ENCODE measurements around the gene P3H2. TPM values are rescaled to one million over a fixed set of nuclear protein-coding genes. Genes with fewer than 3 reads are reported as not detected.

Gene P3H2
- total and polyA plus RNA-seq, 2 experiments from 2014 or later: 14.5 TPM

DNA sequence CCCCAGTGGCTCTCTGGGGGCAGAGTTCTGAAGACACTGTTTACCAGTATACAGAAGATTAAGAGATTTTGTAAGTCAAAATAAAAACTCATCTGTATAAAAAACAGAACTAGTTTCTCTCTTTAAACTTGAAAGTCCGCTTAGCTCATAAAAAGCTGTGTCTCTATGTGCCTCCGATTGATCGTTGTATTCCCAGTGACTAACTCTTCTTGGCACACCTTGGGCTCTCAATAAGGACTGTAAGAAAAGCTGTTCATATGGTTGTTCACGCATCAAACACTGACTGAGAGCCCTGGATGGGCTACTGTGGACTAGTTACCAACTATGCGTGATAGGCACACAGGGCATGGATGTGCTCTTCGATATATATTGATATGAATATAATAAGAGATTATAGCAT is 107.9 kb downstream of the P3H2 start:
- peak overlapping the region; percentile 62 for H3K4me2 ChIP-seq

DNA sequence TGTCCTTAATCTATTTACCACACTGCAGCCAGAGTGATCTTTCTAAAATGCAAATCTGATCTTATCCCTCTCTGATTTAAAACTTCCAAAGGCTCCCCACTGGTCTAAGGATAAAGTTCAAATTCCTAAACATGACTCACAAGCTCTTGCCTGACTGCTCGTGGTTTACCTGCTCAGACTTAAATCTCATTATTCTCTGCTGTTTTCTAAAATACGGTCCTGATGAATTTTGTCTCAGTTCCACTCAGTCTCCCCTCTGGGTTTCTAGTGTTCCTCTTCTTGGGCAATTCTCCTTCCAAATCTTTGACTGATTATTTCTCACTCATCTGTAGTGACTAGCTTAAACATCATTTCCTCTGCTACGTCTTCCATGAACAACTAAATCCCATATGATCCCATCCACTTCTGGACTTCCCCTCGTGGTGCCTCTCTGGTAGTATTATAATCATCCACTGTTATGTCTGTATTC is 108.3 kb downstream of the P3H2 start:
- Histone ChIP-seq H3K4me3 (no peak overlapping the region), H3K27ac (peak overlapping the region; percentile 70), H3K79me2 (no peaks in the 10 kb centered on the region), H3K4me1 (ENCODE audit: insufficient read depth) (peaks cover 27% of the 10 kb centered on the region), H3K9me2 (replicated peaks; ENCODE audit: insufficient read depth) (no peaks in the 10 kb centered on the region), H3K36me3 (replicated peaks; ENCODE audit: insufficient read depth, low read depth) (no peaks in the 10 kb centered on the region), H2AFZ (peak overlapping the region; percentile 18), H3K27me3 (no peaks in the 10 kb centered on the region), H3K4me2 (peak overlapping the region; percentile 62), H4K20me1 (ENCODE audit: insufficient read depth, poor library complexity, severe bottlenecking) (no peaks in the 10 kb centered on the region), H3K9me3 (ENCODE audit: low read depth) (no peaks in the 10 kb centered on the region)
- DNase-seq (ENCODE audit: low spot score): peak; percentile 57
- 11% methylated on average over 4 of the region's 4 CpGs for WGBS (ENCODE audit: low lambda C conversion rate, missing lambda C conversion rate)
- TF ChIP-seq, protein P1, sequence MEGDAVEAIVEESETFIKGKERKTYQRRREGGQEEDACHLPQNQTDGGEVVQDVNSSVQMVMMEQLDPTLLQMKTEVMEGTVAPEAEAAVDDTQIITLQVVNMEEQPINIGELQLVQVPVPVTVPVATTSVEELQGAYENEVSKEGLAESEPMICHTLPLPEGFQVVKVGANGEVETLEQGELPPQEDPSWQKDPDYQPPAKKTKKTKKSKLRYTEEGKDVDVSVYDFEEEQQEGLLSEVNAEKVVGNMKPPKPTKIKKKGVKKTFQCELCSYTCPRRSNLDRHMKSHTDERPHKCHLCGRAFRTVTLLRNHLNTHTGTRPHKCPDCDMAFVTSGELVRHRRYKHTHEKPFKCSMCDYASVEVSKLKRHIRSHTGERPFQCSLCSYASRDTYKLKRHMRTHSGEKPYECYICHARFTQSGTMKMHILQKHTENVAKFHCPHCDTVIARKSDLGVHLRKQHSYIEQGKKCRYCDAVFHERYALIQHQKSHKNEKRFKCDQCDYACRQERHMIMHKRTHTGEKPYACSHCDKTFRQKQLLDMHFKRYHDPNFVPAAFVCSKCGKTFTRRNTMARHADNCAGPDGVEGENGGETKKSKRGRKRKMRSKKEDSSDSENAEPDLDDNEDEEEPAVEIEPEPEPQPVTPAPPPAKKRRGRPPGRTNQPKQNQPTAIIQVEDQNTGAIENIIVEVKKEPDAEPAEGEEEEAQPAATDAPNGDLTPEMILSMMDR (IDR thresholded peaks at IDR 0.05; ENCODE audit: poor library complexity): no peak

More for the DNA sequence above, 107.9 kb downstream of the P3H2 start:
- Histone ChIP-seq H3K27ac (peak overlapping the region; percentile 70), H3K4me3 (no peak overlapping the region), H3K9me2 (replicated peaks; ENCODE audit: insufficient read depth) (no peaks in the 10 kb centered on the region), H4K20me1 (ENCODE audit: insufficient read depth, poor library complexity, severe bottlenecking) (no peaks in the 10 kb centered on the region), H3K9me3 (ENCODE audit: low read depth) (no peaks in the 10 kb centered on the region), H3K4me1 (ENCODE audit: insufficient read depth) (peaks cover 27% of the 10 kb centered on the region), H3K36me3 (replicated peaks; ENCODE audit: insufficient read depth, low read depth) (no peaks in the 10 kb centered on the region), H2AFZ (peak overlapping the region; percentile 18), H3K79me2 (no peaks in the 10 kb centered on the region), H3K27me3 (no peaks in the 10 kb centered on the region)
- TF ChIP-seq EZH2 (IDR thresholded peaks at IDR 0.05; ENCODE audit: borderline replicate concordance) (no peak), EZH2phosphoT487 (IDR thresholded peaks at IDR 0.05; ENCODE audit: low read depth, severe bottlenecking, unreplicated experiment) (no peak)
- TF ChIP-seq, protein P1 (IDR thresholded peaks at IDR 0.05; ENCODE audit: poor library complexity): no peak
- 51% methylated on average over 6 of the region's 6 CpGs for WGBS (ENCODE audit: low lambda C conversion rate, missing lambda C conversion rate)
- DNase-seq (ENCODE audit: low spot score): peak; percentile 15

GRCh38 chr3:190010486-190010885 is 110.2 kb downstream of the P3H2 start:
- H2AFZ ChIP-seq: no peak overlapping the region

More at GRCh38 chr3:190010486-190010885, 110.2 kb downstream of the P3H2 start:
- H3K9me3 ChIP-seq (ENCODE audit: low read depth): no peaks in the 10 kb centered on the region
- DNase-seq (ENCODE audit: low spot score): no peak
- no peak overlapping the region for H3K4me2 ChIP-seq
- TF ChIP-seq EZH2 (IDR thresholded peaks at IDR 0.05; ENCODE audit: borderline replicate concordance) (no peak), EZH2phosphoT487 (IDR thresholded peaks at IDR 0.05; ENCODE audit: low read depth, severe bottlenecking, unreplicated experiment) (no peak)
- TF ChIP-seq, protein P1 (IDR thresholded peaks at IDR 0.05; ENCODE audit: poor library complexity): no peak
- no peaks in the 10 kb centered on the region for H3K27me3 ChIP-seq
- no peaks in the 10 kb centered on the region for H3K36me3 ChIP-seq (replicated peaks; ENCODE audit: insufficient read depth, low read depth)
- H3K9me2 ChIP-seq (replicated peaks; ENCODE audit: insufficient read depth): no peaks in the 10 kb centered on the region
- H3K4me3 ChIP-seq: no peak overlapping the region
- WGBS (ENCODE audit: low lambda C conversion rate, missing lambda C conversion rate): 92% methylated on average over 2 of the region's 2 CpGs
- no peaks in the 10 kb centered on the region for H4K20me1 ChIP-seq (ENCODE audit: insufficient read depth, poor library complexity, severe bottlenecking)
- no peaks in the 10 kb centered on the region for H3K79me2 ChIP-seq
- peaks cover 27% of the 10 kb centered on the region for H3K4me1 ChIP-seq (ENCODE audit: insufficient read depth)
- no peak overlapping the region for H3K27ac ChIP-seq

Measured in hepatocyte (in vitro differentiated cells).